Measurements from ENCODE around the gene CAMK1D.

Gene CAMK1D

GRCh38 chr10:12369982-12370381 is 20.6 kb downstream of the CAMK1D start:
- no peaks in the 10 kb centered on the region for H3K27me3 ChIP-seq (ENCODE audit: control insufficient read depth, insufficient read depth, low read length, poor library complexity, severe bottlenecking)
- H3K27ac ChIP-seq (ENCODE audit: insufficient read depth, low read depth, low read length, poor library complexity, severe bottlenecking) = no peak overlapping the region
- no peaks in the 10 kb centered on the region for H3K9me3 ChIP-seq (ENCODE audit: control insufficient read depth, low read length)
- no peak overlapping the region for H3K4me3 ChIP-seq (ENCODE audit: insufficient read depth, low read depth, low read length)
- H3K4me1 ChIP-seq (ENCODE audit: control insufficient read depth, insufficient read depth, low read length) = no peaks in the 10 kb centered on the region
- no peaks in the 10 kb centered on the region for H3K36me3 ChIP-seq (ENCODE audit: control insufficient read depth, insufficient read depth, low read length)
- WGBS, 2 experiments = 95 to 96% methylated on average over 8 of the region's 8 CpGs

- Histone ChIP-seq H3K4me3 (ENCODE audit: insufficient read depth, low read depth, low read length) (no peak overlapping the region), H3K27me3 (ENCODE audit: control insufficient read depth, insufficient read depth, low read length, poor library complexity, severe bottlenecking) (no peaks in the 10 kb centered on the region), H3K9me3 (ENCODE audit: control insufficient read depth, low read length) (no peaks in the 10 kb centered on the region), H3K27ac (ENCODE audit: insufficient read depth, low read depth, low read length, poor library complexity, severe bottlenecking) (no peak overlapping the region), H3K4me1 (ENCODE audit: control insufficient read depth, insufficient read depth, low read length) (no peaks in the 10 kb centered on the region), H3K36me3 (ENCODE audit: control insufficient read depth, insufficient read depth, low read length) (no peaks in the 10 kb centered on the region)
- 89% methylated on average over 10 of the region's 10 CpGs for WGBS, 2 experiments
These were observed 23.5 kb downstream of the CAMK1D start for GRCh38 chr10:12372846-12373245.

DNA sequence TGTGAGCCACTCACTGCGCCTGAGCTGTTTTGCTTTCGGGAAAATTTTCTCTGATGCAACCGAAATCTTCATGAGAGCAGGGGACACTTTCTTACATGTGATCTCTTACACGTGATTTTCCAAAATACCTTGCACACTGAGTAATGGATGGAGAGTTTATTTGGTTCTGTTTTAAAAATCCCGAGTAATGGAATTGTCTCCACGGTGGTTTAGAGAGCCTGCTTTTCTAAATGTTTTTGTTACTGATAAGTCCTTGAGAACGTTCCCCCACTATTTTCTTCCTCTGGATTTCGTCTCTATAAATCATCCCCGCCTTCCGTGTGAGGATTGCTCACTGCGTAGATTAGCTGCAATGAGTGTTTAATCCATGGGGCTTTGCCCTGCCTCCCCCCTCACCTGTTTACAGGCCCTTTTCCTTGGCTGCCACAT is 25.7 kb downstream of the CAMK1D start:
- H3K27me3 ChIP-seq (ENCODE audit: control insufficient read depth, insufficient read depth, low read length, poor library complexity, severe bottlenecking) = no peaks in the 10 kb centered on the region
- H3K4me1 ChIP-seq (ENCODE audit: control insufficient read depth, insufficient read depth, low read length) = no peaks in the 10 kb centered on the region
- no peaks in the 10 kb centered on the region for H3K9me3 ChIP-seq (ENCODE audit: control insufficient read depth, low read length)
- WGBS, 2 experiments = 92 to 94% methylated on average over 11 of the region's 11 CpGs
- no peak overlapping the region for H3K27ac ChIP-seq (ENCODE audit: insufficient read depth, low read depth, low read length, poor library complexity, severe bottlenecking)
- no peaks in the 10 kb centered on the region for H3K36me3 ChIP-seq (ENCODE audit: control insufficient read depth, insufficient read depth, low read length)
- no peak overlapping the region for H3K4me3 ChIP-seq (ENCODE audit: insufficient read depth, low read depth, low read length)

DNA sequence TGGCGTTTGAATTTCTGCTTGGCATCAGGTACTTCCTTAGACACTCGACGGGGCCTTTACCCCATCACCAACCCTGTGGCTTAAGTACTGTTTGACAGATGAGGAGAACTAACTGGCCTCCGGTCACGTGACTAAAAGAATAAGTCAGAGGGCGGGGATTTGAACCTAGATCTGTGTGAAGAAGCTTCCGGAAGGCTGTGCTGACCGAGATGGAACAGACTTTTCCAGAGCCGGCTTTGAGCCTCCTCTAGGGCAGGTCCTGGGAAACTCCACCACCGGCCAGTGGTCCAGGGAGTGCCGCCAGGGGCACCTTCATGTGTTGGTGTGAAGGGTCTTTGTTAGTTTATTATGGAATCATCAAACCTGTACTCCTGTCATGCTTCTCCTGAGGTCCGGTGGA is 26.9 kb downstream of the CAMK1D start:
- no peak overlapping the region for H3K4me3 ChIP-seq (ENCODE audit: insufficient read depth, low read depth, low read length)
- 94 to 96% methylated on average over 12 of the region's 12 CpGs for WGBS, 2 experiments
- H3K9me3 ChIP-seq (ENCODE audit: control insufficient read depth, low read length) = no peaks in the 10 kb centered on the region
- H3K4me1 ChIP-seq (ENCODE audit: control insufficient read depth, insufficient read depth, low read length) = no peaks in the 10 kb centered on the region
- H3K27me3 ChIP-seq (ENCODE audit: control insufficient read depth, insufficient read depth, low read length, poor library complexity, severe bottlenecking) = no peaks in the 10 kb centered on the region
- H3K36me3 ChIP-seq (ENCODE audit: control insufficient read depth, insufficient read depth, low read length) = no peaks in the 10 kb centered on the region
- H3K27ac ChIP-seq (ENCODE audit: insufficient read depth, low read depth, low read length, poor library complexity, severe bottlenecking) = no peak overlapping the region

DNA sequence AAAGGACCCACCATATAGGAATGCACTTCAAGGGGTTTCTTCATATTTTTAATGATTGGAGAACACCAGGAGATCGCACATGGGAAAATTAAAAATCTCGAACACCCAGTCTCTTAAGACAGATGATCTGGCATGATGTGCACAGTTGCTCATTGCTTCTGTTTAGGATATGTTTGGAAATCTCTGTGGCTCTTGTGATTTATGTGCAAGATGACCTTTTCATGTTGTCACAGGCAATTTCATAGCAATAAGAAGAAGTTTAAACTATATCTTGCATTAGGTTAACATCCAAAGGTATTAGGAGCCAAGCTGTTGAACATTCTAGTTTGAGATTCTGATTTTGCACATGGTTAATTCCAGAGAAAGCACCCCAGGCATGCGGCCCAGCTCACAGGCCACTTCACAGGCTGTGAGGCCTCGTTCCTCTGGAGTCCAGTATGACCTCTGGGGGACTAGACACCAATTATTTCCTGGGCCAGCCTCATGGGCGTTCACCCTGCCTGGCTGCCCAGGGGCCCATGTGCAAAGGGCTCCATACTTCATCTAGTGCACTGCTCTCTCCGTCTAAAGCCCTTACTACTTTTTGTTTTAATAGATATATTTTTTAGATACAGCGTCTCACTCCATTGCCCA is 28.4 kb downstream of the CAMK1D start:
- Histone ChIP-seq H3K4me3 (ENCODE audit: insufficient read depth, low read depth, low read length) (no peak overlapping the region), H3K27ac (ENCODE audit: insufficient read depth, low read depth, low read length, poor library complexity, severe bottlenecking) (no peak overlapping the region), H3K36me3 (ENCODE audit: control insufficient read depth, insufficient read depth, low read length) (no peaks in the 10 kb centered on the region), H3K9me3 (ENCODE audit: control insufficient read depth, low read length) (no peaks in the 10 kb centered on the region), H3K4me1 (ENCODE audit: control insufficient read depth, insufficient read depth, low read length) (no peaks in the 10 kb centered on the region), H3K27me3 (ENCODE audit: control insufficient read depth, insufficient read depth, low read length, poor library complexity, severe bottlenecking) (no peaks in the 10 kb centered on the region)
- 89 to 90% methylated on average over 6 to 7 of the region's 7 CpGs for WGBS, 2 experiments

DNA sequence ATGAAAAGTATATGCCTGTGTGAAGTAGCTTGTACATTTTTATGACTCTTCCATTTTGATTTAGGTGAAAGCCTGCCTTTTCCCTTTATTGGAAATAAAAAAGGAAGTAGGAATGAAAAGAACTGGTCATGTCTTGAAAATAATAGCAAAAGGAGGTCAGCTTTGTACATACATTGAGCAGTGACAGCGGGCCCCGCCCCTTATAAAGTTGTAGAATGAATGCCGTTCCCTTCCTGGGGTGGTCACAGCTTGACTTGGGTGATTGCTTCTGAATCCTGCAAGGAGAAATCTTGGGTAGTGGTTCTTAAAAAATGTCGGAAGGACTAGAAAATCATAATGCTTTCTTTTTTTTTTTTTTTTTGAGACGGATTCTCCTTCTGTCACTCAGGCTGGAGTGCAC is 31.7 kb downstream of the CAMK1D start:
- H3K4me3 ChIP-seq (ENCODE audit: insufficient read depth, low read depth, low read length) = no peak overlapping the region
- 86 to 90% methylated on average over 5 of the region's 5 CpGs for WGBS, 2 experiments

DNA sequence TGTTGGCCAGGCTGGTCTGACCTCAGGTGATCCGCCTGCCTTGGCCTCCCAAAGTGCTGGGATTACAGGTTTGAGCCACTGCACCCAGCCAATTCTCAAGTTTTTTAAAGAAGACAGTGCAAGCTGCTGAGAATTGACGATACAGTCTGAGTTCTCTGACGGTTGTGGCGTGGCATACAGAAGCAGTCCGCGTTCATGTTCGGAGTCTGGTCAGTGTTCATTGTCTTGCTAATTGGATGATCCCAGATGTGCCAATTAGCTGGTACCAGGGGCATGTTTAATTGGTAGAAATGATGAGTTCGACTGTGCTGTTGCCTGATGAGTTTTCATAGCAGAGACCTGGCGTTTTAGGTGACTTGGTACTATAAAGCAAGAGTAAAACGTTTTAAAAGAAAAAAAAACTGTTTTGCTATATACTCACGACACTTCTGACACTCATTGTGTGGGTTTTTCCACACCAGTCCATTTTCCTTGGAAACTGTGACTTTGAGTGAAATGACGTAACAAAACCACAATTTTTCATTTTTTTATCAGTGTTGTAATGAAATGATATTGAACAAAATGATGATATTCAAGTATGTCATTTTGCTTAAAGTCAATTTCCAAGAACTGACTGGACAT is 32.3 kb downstream of the CAMK1D start:
- H3K27me3 ChIP-seq (ENCODE audit: control insufficient read depth, insufficient read depth, low read length, poor library complexity, severe bottlenecking) = no peaks in the 10 kb centered on the region
- H3K36me3 ChIP-seq (ENCODE audit: control insufficient read depth, insufficient read depth, low read length) = no peaks in the 10 kb centered on the region
- WGBS, 2 experiments = 92% methylated on average over 12 of the region's 12 CpGs
- H3K4me3 ChIP-seq (ENCODE audit: insufficient read depth, low read depth, low read length) = no peak overlapping the region
- H3K4me1 ChIP-seq (ENCODE audit: control insufficient read depth, insufficient read depth, low read length) = no peaks in the 10 kb centered on the region
- no peaks in the 10 kb centered on the region for H3K9me3 ChIP-seq (ENCODE audit: control insufficient read depth, low read length)
- no peak overlapping the region for H3K27ac ChIP-seq (ENCODE audit: insufficient read depth, low read depth, low read length, poor library complexity, severe bottlenecking)

More for the DNA sequence above, 31.7 kb downstream of the CAMK1D start:
- no peaks in the 10 kb centered on the region for H3K4me1 ChIP-seq (ENCODE audit: control insufficient read depth, insufficient read depth, low read length)
- no peaks in the 10 kb centered on the region for H3K36me3 ChIP-seq (ENCODE audit: control insufficient read depth, insufficient read depth, low read length)
- no peaks in the 10 kb centered on the region for H3K9me3 ChIP-seq (ENCODE audit: control insufficient read depth, low read length)
- no peak overlapping the region for H3K27ac ChIP-seq (ENCODE audit: insufficient read depth, low read depth, low read length, poor library complexity, severe bottlenecking)
- H3K27me3 ChIP-seq (ENCODE audit: control insufficient read depth, insufficient read depth, low read length, poor library complexity, severe bottlenecking) = no peaks in the 10 kb centered on the region

DNA sequence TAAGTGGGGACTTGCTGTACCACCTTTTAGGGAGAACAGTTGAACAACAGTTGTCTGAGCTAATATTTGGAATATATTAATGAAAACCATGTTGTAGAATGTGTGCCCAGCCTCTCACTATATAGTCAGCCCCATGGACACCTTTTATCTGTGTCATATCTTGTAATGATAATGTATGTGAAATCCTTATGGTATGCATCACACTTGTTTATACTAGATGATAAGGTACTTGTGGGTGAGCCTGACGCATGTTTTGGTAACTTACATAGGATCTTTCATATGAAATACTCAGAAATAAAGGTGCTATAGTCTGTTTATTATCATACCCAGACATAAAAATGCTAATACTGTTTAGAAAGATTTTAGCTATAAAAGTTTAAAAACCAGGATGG is 32.8 kb downstream of the CAMK1D start:
- H3K4me3 ChIP-seq (ENCODE audit: insufficient read depth, low read depth, low read length) = no peak overlapping the region
- H3K27ac ChIP-seq (ENCODE audit: insufficient read depth, low read depth, low read length, poor library complexity, severe bottlenecking) = no peak overlapping the region
- no peaks in the 10 kb centered on the region for H3K27me3 ChIP-seq (ENCODE audit: control insufficient read depth, insufficient read depth, low read length, poor library complexity, severe bottlenecking)
- H3K4me1 ChIP-seq (ENCODE audit: control insufficient read depth, insufficient read depth, low read length) = no peaks in the 10 kb centered on the region
- H3K9me3 ChIP-seq (ENCODE audit: control insufficient read depth, low read length) = no peaks in the 10 kb centered on the region
- no peaks in the 10 kb centered on the region for H3K36me3 ChIP-seq (ENCODE audit: control insufficient read depth, insufficient read depth, low read length)
- 80% methylated on average over 1 of the region's 1 CpG; no CpG with 5 or more reads in 1 of the 2 experiments for WGBS, 2 experiments

GRCh38 chr10:12382956-12383531 is 33.7 kb downstream of the CAMK1D start:
- no peaks in the 10 kb centered on the region for H3K9me3 ChIP-seq (ENCODE audit: control insufficient read depth, low read length)
- no peaks in the 10 kb centered on the region for H3K4me1 ChIP-seq (ENCODE audit: control insufficient read depth, insufficient read depth, low read length)
- no peaks in the 10 kb centered on the region for H3K27me3 ChIP-seq (ENCODE audit: control insufficient read depth, insufficient read depth, low read length, poor library complexity, severe bottlenecking)
- no peaks in the 10 kb centered on the region for H3K36me3 ChIP-seq (ENCODE audit: control insufficient read depth, insufficient read depth, low read length)
- H3K27ac ChIP-seq (ENCODE audit: insufficient read depth, low read depth, low read length, poor library complexity, severe bottlenecking) = no peak overlapping the region
- no peak overlapping the region for H3K4me3 ChIP-seq (ENCODE audit: insufficient read depth, low read depth, low read length)
- 96 to 97% methylated on average over 2 to 3 of the region's 4 CpGs for WGBS, 2 experiments

GRCh38 chr10:12384906-12385305 is 35.6 kb downstream of the CAMK1D start:
- no peaks in the 10 kb centered on the region for H3K27me3 ChIP-seq (ENCODE audit: control insufficient read depth, insufficient read depth, low read length, poor library complexity, severe bottlenecking)
- H3K27ac ChIP-seq (ENCODE audit: insufficient read depth, low read depth, low read length, poor library complexity, severe bottlenecking) = no peak overlapping the region
- H3K4me1 ChIP-seq (ENCODE audit: control insufficient read depth, insufficient read depth, low read length) = no peaks in the 10 kb centered on the region
- WGBS, 2 experiments = 90 to 100% methylated on average over 2 of the region's 2 CpGs
- no peak overlapping the region for H3K4me3 ChIP-seq (ENCODE audit: insufficient read depth, low read depth, low read length)
- H3K9me3 ChIP-seq (ENCODE audit: control insufficient read depth, low read length) = no peaks in the 10 kb centered on the region
- no peaks in the 10 kb centered on the region for H3K36me3 ChIP-seq (ENCODE audit: control insufficient read depth, insufficient read depth, low read length)
